WI38 (cell line): ENCODE data around the gene KLK8.

Experiments used
- H3K4me3 ChIP-seq: 2 replicates; pipeline ENCODE4 v1.5.1; 2011; ENCODE audit warnings: low read depth, mild to moderate bottlenecking, control low read depth, low read length
- TF ChIP-seq, protein P1 (sequence below): IDR thresholded peaks from 2 replicates; pipeline ENCODE4 v1.5.1; 2012; ENCODE audit warnings: low read depth, mild to moderate bottlenecking, control low read depth, low read length

The KLK8 gene

DNA sequence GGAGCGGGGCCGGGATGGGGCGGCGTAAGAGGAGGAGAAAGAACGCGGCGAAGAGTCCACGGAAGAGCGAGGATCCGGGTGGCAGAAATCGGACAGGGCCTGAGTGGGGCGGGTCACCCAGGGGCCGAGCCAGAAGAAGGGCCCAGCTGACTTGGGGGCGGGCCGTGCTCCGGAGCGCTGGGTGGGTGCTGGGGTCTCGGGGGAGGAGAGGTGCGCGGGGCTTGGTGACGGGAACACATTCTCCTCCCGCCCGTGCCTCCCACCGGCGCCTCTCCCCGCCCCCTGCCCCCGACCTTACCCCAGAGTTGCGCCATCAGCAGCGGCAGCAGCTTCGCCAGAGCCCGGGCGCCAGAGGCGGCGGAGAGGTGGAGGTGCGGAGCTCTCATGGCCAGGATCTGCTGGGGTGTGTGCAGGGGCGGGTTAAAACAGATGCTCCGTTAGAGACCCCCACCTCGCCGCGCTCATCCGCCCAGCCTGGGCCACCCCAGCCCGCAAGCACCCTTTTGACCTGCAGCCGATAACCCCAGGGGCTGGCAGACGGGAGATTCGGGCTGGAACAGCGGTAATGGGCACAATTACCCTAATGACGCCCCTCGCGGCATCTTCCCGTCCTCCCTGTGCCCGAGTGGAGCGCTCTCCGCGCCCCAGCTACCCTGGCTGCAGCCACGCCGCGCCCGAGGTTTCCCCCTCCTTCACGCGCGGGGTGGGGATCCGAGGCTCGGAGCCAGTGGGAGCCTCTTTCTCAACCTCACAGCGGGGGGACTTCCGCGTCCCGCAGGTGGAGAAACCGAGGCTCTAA lies 17.5 kb upstream of the KLK8 start:
- no peak overlapping the region for H3K4me3 ChIP-seq
- TF ChIP-seq, protein P1, sequence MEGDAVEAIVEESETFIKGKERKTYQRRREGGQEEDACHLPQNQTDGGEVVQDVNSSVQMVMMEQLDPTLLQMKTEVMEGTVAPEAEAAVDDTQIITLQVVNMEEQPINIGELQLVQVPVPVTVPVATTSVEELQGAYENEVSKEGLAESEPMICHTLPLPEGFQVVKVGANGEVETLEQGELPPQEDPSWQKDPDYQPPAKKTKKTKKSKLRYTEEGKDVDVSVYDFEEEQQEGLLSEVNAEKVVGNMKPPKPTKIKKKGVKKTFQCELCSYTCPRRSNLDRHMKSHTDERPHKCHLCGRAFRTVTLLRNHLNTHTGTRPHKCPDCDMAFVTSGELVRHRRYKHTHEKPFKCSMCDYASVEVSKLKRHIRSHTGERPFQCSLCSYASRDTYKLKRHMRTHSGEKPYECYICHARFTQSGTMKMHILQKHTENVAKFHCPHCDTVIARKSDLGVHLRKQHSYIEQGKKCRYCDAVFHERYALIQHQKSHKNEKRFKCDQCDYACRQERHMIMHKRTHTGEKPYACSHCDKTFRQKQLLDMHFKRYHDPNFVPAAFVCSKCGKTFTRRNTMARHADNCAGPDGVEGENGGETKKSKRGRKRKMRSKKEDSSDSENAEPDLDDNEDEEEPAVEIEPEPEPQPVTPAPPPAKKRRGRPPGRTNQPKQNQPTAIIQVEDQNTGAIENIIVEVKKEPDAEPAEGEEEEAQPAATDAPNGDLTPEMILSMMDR, result no peak

DNA sequence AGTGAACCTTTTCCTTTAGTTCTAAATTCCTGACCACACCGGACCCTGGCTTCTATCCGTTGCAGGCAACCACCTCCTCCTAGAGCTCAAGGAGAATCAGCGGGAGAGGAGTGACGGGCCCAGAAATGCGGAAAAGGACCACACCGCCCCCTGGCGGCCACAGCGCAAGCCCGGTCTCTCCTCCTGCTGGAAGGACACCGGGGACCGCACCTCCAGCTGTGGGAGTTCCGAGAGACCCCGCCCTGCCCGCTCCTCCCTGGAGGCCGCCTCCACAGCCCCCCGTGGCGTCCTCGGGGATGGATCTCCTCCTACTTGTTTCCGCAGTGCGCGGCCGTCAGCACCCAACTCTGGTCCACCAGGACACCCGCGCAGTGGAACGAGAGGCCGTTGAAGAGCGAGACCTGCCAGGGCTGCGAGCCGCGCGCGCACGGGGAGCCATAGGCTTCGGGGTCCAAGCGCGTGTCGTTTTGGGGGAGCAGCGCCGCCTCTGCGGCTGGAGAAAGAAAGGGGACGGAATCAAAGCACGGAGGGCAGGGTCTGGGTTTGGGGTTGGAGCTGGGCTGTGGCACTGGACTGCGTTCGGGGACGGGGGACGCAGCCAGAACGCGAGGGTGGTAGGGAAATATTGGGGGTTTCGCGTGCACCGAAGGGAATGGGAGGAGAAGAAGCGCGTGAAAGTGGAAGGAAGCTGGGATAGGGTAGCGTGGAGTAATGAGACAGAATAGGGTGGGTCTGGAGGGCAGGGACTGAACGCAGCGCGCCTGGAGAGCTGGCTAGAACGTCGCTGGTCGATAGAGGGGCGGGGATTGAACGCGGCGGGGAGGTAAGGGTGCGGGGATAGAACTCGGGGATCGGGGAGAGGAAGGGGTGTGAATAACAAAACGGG lies 15.6 kb upstream of the KLK8 start:
- TF ChIP-seq, protein P1, result peak; percentile 62
- no peak overlapping the region for H3K4me3 ChIP-seq

DNA sequence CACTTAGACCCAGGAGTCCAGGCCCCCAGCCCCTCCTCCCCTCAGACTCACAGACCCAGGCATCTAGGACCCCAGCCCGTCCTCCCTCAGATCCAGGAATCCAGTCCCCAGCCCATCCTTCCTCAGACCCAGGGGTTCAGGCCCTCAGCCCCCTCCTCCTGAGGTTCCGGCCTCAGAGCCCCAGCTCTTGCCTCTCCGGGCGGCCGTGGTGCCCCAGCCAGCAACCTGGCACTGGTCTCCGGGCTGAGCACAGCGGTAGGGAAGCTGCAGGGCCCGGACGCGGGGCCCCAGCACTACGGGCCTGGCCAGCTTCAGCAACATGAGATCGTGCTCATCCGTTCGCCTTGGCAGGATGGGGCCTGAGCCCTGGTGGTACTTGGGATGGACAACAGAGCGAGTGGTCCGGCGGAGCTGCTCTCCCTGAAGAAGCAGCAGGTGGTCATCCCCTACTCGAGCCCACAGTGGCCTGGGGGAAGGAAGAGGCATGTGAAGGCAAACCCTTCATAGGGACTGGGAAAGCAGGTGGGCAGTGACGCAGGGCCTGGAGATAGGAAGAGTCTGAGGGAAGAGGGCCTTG lies 14.4 kb upstream of the KLK8 start:
- TF ChIP-seq, protein P1, result no peak
- H3K4me3 ChIP-seq, result no peak overlapping the region

DNA sequence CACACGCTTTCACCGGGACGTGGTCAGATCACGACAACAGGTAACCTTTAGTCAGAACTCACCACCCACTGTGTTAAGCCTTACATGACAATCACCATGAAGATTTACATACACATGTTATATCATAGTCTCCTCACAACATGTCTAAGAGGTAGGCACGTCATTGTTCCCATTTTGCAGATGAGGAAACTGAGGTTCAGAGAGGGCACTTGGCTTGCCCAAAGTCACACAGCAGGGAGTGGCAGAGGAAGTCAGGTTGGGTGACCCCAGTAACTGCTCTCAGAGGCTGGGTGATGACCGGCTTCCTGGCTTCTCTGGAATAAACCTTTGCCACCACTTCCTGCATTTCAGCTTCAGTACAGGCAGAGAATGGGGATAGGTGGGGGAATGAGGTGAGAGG lies 12.8 kb upstream of the KLK8 start:
- TF ChIP-seq, protein P1, result no peak

DNA sequence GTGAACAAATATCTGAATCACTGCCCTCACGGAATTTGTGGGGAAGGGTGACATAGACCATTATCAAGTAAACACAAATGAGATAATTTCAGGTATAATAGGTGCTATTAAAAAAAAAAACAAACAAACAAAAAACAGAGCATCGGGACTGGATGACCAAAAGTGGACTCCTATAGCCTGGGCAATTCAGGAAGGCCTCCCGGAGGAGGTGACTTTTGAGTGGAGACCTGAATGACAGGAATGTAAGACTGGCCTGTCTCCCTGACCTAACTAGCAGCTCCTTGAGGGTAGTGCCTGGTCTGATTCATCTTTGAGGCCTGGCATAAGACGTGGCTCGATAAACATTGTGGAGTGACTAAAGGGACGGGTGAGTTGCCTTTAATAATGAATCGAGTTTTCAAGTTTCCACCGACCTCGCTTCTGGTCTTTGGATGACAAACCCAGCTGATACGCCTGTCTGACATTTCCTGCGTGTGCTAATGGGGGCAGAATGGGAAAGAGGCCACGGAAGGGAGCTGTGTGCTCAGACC lies 11.3 kb upstream of the KLK8 start:
- no peak overlapping the region for H3K4me3 ChIP-seq
- TF ChIP-seq, protein P1, result no peak

More for the DNA sequence above, 12.8 kb upstream of the KLK8 start:
- no peak overlapping the region for H3K4me3 ChIP-seq

DNA sequence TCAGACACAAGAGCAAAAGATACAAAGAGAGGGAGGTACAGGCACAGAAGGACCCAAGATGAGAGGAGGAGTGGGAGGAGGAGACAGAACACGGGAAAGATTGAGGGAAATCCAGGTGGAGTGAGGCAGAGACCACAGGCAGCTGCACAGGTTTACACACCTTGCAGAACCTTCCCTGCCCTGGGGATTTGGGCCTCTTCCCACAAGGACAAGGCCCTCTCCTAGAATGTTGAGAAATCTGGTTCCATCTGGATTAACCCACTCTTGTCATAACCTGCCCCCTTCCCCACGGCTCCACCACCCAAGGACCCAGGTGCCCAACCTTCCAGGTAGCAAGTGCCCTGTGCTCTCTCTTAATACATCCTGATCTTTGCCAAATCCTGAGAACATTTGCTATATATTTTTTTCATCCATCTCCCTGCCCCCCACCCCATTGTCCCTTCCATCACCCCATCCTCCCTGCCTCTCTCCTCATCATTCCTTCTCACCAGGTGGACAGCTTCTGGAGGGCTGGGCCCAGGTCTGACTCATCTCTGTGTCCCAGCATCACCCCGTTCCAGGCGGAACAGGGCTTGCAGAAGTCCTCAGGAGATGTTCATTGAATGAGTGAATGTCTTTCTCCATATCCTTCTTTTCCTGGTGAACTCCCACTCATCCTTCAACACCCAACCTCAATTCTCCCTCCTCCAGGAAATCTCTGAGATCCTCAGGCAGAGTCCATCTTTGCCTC lies 8.8 kb upstream of the KLK8 start:
- TF ChIP-seq, protein P1, result no peak
- no peak overlapping the region for H3K4me3 ChIP-seq
